Trophoblast cell (in vitro differentiated cells and primary cell): ENCODE measurements around the gene CDKL4.

ENCODE experiments used
- DNase-seq, 2 donors: peaks; one replicate each; pipeline ENCODE4 v3.0.0-alpha.2; 2016
- H2AFZ ChIP-seq: 2 replicates; pipeline ENCODE4 v1.6.1; 2013; ENCODE audit warnings: low read length, moderate library complexity, mild to moderate bottlenecking; ENCODE audit not compliant: insufficient read depth, poor library complexity
- H2AK5ac ChIP-seq: 2 replicates; pipeline ENCODE4 v1.6.1; 2013; ENCODE audit warnings: mild to moderate bottlenecking, low read length
- H2BK120ac ChIP-seq: 2 replicates; pipeline ENCODE4 v1.6.1; 2013; ENCODE audit warnings: low read length, mild to moderate bottlenecking, moderate library complexity; ENCODE audit not compliant: insufficient read depth, poor library complexity
- H2BK12ac ChIP-seq: 2 replicates; pipeline ENCODE4 v1.6.1; 2013; ENCODE audit warnings: mild to moderate bottlenecking, low read length, moderate library complexity
- H2BK5ac ChIP-seq: 2 replicates; pipeline ENCODE4 v1.6.1; 2013; ENCODE audit warnings: low read length, low read depth, moderate library complexity, mild to moderate bottlenecking; ENCODE audit not compliant: poor library complexity
- H3K14ac ChIP-seq: 2 replicates; pipeline ENCODE4 v1.6.1; 2013; ENCODE audit warnings: mild to moderate bottlenecking, low read length
- H3K18ac ChIP-seq: 2 replicates; pipeline ENCODE4 v1.6.1; 2013; ENCODE audit warnings: mild to moderate bottlenecking, low read length
- H3K23ac ChIP-seq: 2 replicates; pipeline ENCODE4 v1.6.1; 2013; ENCODE audit warnings: low read length
- H3K27ac ChIP-seq: 2 replicates; pipeline ENCODE4 v1.5.1; 2013; ENCODE audit warnings: low read depth, mild to moderate bottlenecking, inconsistent platforms, low read length, moderate library complexity
- H3K27me3 ChIP-seq: 2 replicates; pipeline ENCODE4 v1.6.1; 2013; ENCODE audit warnings: inconsistent platforms, mild to moderate bottlenecking, low read length, moderate library complexity; ENCODE audit not compliant: insufficient read depth
- H3K36me3 ChIP-seq, 2 experiments: 1 replicate in 1 of 2; 2 replicates in 1 of 2; pipeline ENCODE4 v1.6.1; 2013; ENCODE audit warnings: low read length in 2 of 2, mild to moderate bottlenecking in 2 of 2, moderate library complexity in 1 of 2; ENCODE audit not compliant: insufficient read depth in 2 of 2, control insufficient read depth in 1 of 2
- H3K4ac ChIP-seq: 2 replicates; pipeline ENCODE4 v1.6.1; 2013; ENCODE audit warnings: low read depth, mild to moderate bottlenecking, low read length, moderate library complexity
- H3K4me1 ChIP-seq, 2 experiments: 1 replicate in 1 of 2; 2 replicates in 1 of 2; pipeline ENCODE4 v1.6.1; 2013; ENCODE audit warnings: low read length in 2 of 2, mild to moderate bottlenecking in 2 of 2, moderate library complexity in 1 of 2; ENCODE audit not compliant: insufficient read depth in 2 of 2, control insufficient read depth in 1 of 2
- H3K4me2 ChIP-seq: 2 replicates; pipeline ENCODE4 v1.6.1; 2013; ENCODE audit warnings: inconsistent platforms, mild to moderate bottlenecking, low read length, moderate library complexity
- H3K4me3 ChIP-seq: 2 replicates; pipeline ENCODE4 v1.5.1; 2013; ENCODE audit warnings: mild to moderate bottlenecking, low read depth, low read length, inconsistent platforms
- H3K79me1 ChIP-seq: one replicate; pipeline ENCODE4 v1.6.1; 2013; ENCODE audit warnings: low read length
- H3K79me2 ChIP-seq: 2 replicates; pipeline ENCODE4 v1.6.1; 2013; ENCODE audit warnings: low read length, mild to moderate bottlenecking; ENCODE audit not compliant: control insufficient read depth, insufficient read depth, poor library complexity
- H3K9ac ChIP-seq: 2 replicates; pipeline ENCODE4 v1.6.1; 2013; ENCODE audit warnings: mild to moderate bottlenecking, low read length
- H3K9me3 ChIP-seq: 2 replicates; pipeline ENCODE4 v1.6.1; 2013; ENCODE audit warnings: low read depth, mild to moderate bottlenecking, control low read depth, inconsistent platforms, low read length; ENCODE audit not compliant: insufficient read depth
- H4K12ac ChIP-seq: 2 replicates; pipeline ENCODE4 v1.6.1; 2013; ENCODE audit warnings: low read depth, mild to moderate bottlenecking, low read length, moderate library complexity
- H4K8ac ChIP-seq: 2 replicates; pipeline ENCODE4 v1.6.1; 2013; ENCODE audit warnings: low read depth, mild to moderate bottlenecking, low read length, moderate library complexity
- H4K91ac ChIP-seq: one replicate; pipeline ENCODE4 v1.6.1; 2013; ENCODE audit warnings: low read depth, mild to moderate bottlenecking, low read length, moderate library complexity
- WGBS: extraction: QIAGEN DNeasy Blood & Tissue Kit; methylation state at CpG from one replicate; pipeline ENCODE4 v1.1.7; 2013; ENCODE audit warnings: missing lambda C conversion rate; ENCODE audit not compliant: insufficient read length, insufficient coverage; ENCODE audit errors: extremely low coverage; 5-methylcytosine and 5-hydroxymethylcytosine counted together

Gene CDKL4

GRCh38 chr2:39146630-39147029, 97.1 kb downstream of the CDKL4 start:
- Histone ChIP-seq H2AK5ac (no peak overlapping the region), H4K8ac (no peak overlapping the region), H3K79me2 (no peaks in the 10 kb centered on the region), H2BK120ac (no peak overlapping the region), H4K91ac (no peak overlapping the region), H3K18ac (no peak overlapping the region), H3K27ac (no peak overlapping the region), H2BK12ac (no peak overlapping the region), H2BK5ac (no peak overlapping the region), H3K27me3 (no peaks in the 10 kb centered on the region), H3K79me1 (no peaks in the 10 kb centered on the region), H3K23ac (no peak overlapping the region), H3K36me3 (no peaks in the 10 kb centered on the region), H3K9ac (no peak overlapping the region), H3K9me3 (no peaks in the 10 kb centered on the region), H3K14ac (no peak overlapping the region), H3K4me3 (no peak overlapping the region), H4K12ac (no peak overlapping the region), H3K4me1 (peaks cover 0 to 2% of the 10 kb centered on the region in 2 experiments), H3K4me2 (no peak overlapping the region), H2AFZ (no peak overlapping the region), H3K4ac (no peak overlapping the region)
- no peak for DNase-seq

- Histone ChIP-seq H4K8ac (no peak overlapping the region), H3K4me3 (no peak overlapping the region), H3K14ac (no peak overlapping the region), H3K4me1 (peaks cover 2% of the 10 kb centered on the region in 2 experiments), H3K9me3 (no peaks in the 10 kb centered on the region), H3K18ac (no peak overlapping the region), H2BK5ac (no peak overlapping the region), H2AK5ac (no peak overlapping the region), H3K4ac (no peak overlapping the region), H3K79me1 (no peaks in the 10 kb centered on the region), H3K23ac (no peak overlapping the region), H3K4me2 (no peak overlapping the region), H3K9ac (no peak overlapping the region), H3K27me3 (no peaks in the 10 kb centered on the region), H4K91ac (no peak overlapping the region), H2AFZ (no peak overlapping the region), H3K36me3 (no peaks in the 10 kb centered on the region), H2BK12ac (no peak overlapping the region), H3K27ac (no peak overlapping the region), H3K79me2 (no peaks in the 10 kb centered on the region), H2BK120ac (no peak overlapping the region), H4K12ac (no peak overlapping the region)
- no CpG with 5 or more reads among the region's 3 CpGs for WGBS
- no peak for DNase-seq
Measured at GRCh38 chr2:39145906-39146421, 97.8 kb downstream of the CDKL4 start.

GRCh38 chr2:39144416-39144815, 99.4 kb downstream of the CDKL4 start:
- Histone ChIP-seq H3K79me2 (no peaks in the 10 kb centered on the region), H2BK5ac (no peak overlapping the region), H3K9me3 (no peaks in the 10 kb centered on the region), H3K4me2 (no peak overlapping the region), H2BK120ac (no peak overlapping the region), H3K14ac (no peak overlapping the region), H3K4me1 (peaks cover 2% of the 10 kb centered on the region in 2 experiments), H3K27me3 (no peaks in the 10 kb centered on the region), H3K79me1 (no peaks in the 10 kb centered on the region), H4K8ac (no peak overlapping the region), H3K4ac (no peak overlapping the region), H2AK5ac (no peak overlapping the region), H3K27ac (no peak overlapping the region), H3K18ac (no peak overlapping the region), H4K12ac (no peak overlapping the region), H2BK12ac (no peak overlapping the region), H2AFZ (no peak overlapping the region), H3K4me3 (no peak overlapping the region), H3K23ac (no peak overlapping the region), H4K91ac (no peak overlapping the region), H3K9ac (no peak overlapping the region), H3K36me3 (no peaks in the 10 kb centered on the region)
- no peak for DNase-seq
- no CpG with 5 or more reads among the region's 5 CpGs for WGBS

DNA sequence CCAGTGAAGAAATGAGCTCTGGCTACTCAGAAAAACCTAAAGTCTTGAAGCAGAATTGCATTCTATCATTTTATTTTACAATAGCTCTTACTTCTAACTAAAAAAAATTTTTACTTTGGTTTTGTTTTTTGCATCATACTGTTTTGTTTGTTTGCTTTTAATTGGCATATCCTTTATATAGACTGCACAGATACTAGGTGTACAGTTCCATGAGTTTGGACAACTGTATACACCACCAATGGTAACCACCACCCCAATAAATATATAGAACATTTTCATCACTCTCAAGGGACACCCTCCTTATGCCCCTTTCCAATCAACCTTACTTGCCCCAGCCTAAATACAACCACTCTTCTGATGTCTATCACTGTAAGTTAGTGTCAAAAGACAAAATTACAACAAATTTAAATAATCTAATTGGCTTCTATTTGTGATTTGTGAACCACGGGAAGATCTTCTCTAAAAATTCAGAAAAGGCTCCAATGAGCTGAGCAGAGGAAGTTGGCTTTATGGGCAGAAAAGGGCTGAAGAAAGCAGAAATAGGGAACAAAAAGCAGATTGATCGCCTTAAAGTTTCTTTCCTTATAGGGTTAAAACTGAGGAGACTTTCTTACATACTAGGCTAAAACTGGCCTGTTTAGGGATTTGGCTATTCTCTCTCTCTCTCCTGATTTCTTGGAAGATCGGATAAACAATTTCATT, 100.7 kb downstream of the CDKL4 start:
- H2BK12ac ChIP-seq: no peak overlapping the region
- peaks cover 2% of the 10 kb centered on the region in 2 experiments for H3K4me1 ChIP-seq
- no peak overlapping the region for H3K23ac ChIP-seq
- no peak overlapping the region for H3K14ac ChIP-seq
- no peak overlapping the region for H3K4me2 ChIP-seq
- H2BK5ac ChIP-seq: no peak overlapping the region
- no peaks in the 10 kb centered on the region for H3K27me3 ChIP-seq
- H3K9me3 ChIP-seq: no peaks in the 10 kb centered on the region
- H3K9ac ChIP-seq: no peak overlapping the region
- H3K4ac ChIP-seq: no peak overlapping the region
- H3K79me2 ChIP-seq: no peaks in the 10 kb centered on the region
- H4K91ac ChIP-seq: no peak overlapping the region
- no peak overlapping the region for H2AK5ac ChIP-seq
- no peak overlapping the region for H2AFZ ChIP-seq
- WGBS: no CpG with 5 or more reads among the region's 3 CpGs
- no peak overlapping the region for H3K18ac ChIP-seq
- H3K36me3 ChIP-seq: no peaks in the 10 kb centered on the region
- H3K79me1 ChIP-seq: no peaks in the 10 kb centered on the region
- DNase-seq: no peak
- no peak overlapping the region for H3K4me3 ChIP-seq
- H4K12ac ChIP-seq: no peak overlapping the region
- no peak overlapping the region for H2BK120ac ChIP-seq
- no peak overlapping the region for H4K8ac ChIP-seq
- no peak overlapping the region for H3K27ac ChIP-seq
